Kidney epithelial cell (primary cell): ENCODE data around the gene GTPBP10. TPM values are rescaled to one million over a fixed set of nuclear protein-coding genes. Genes with fewer than 3 reads are reported as not detected.
A peak's percentile ranks its signal among the peaks of the same experiment; 100 is the strongest.

Experiments
- DNase-seq: peaks from one replicate; pipeline ENCODE4 v3.0.0-alpha.2; 2010; ENCODE audit warnings: low read depth
- H3K27me3 ChIP-seq: 2 replicates; pipeline ENCODE4 v1.6.0; 2011; ENCODE audit warnings: low read length; ENCODE audit not compliant: control insufficient read depth, insufficient read depth
- H3K36me3 ChIP-seq: 2 replicates; pipeline ENCODE4 v1.5.1; 2011; ENCODE audit warnings: low read length; ENCODE audit not compliant: control insufficient read depth, insufficient read depth
- H3K4me3 ChIP-seq: 2 replicates; pipeline ENCODE4 v1.5.1; 2011; ENCODE audit warnings: low read depth, mild to moderate bottlenecking, control low read depth, low read length
- total RNA-seq: library from RNA; depleted of rRNA; stranded (reverse); fragments of >200 nt; gene quantifications from 2 replicates; pipeline ENCODE4 v1.2.3, GENCODE V29; 2015
- TF ChIP-seq, protein P1 (sequence below): IDR thresholded peaks from 2 replicates; pipeline ENCODE4 v1.5.1; 2011; ENCODE audit warnings: mild to moderate bottlenecking, moderate library complexity, low read length, control low read depth, inconsistent platforms; ENCODE audit not compliant: insufficient read depth, poor library complexity, severe bottlenecking

The GTPBP10 gene
- total RNA-seq, 1 donor from 2014 or later: 11.9 TPM

DNA sequence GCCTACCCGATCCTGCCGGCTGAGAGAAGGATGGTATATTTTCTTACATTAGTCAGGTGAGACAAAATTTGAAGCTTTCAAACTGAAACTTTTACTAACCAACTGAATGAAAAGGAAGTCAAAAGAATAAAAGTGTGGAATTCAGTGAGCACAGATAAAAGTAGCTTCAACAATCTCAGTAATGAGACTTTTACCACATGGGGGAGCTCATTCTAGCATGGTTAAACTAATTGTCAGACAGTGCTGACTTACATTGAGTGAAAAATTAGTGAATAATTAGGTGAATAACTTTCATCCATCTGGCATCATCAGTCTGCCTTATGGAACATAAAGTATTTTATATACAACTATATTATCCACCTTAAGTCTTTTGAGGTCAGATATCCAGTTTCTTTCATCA, 33.8 kb upstream of the GTPBP10 start:
- Histone ChIP-seq H3K27me3 (no peaks in the 10 kb centered on the region), H3K36me3 (no peaks in the 10 kb centered on the region), H3K4me3 (no peak overlapping the region)
- TF ChIP-seq, protein P1, sequence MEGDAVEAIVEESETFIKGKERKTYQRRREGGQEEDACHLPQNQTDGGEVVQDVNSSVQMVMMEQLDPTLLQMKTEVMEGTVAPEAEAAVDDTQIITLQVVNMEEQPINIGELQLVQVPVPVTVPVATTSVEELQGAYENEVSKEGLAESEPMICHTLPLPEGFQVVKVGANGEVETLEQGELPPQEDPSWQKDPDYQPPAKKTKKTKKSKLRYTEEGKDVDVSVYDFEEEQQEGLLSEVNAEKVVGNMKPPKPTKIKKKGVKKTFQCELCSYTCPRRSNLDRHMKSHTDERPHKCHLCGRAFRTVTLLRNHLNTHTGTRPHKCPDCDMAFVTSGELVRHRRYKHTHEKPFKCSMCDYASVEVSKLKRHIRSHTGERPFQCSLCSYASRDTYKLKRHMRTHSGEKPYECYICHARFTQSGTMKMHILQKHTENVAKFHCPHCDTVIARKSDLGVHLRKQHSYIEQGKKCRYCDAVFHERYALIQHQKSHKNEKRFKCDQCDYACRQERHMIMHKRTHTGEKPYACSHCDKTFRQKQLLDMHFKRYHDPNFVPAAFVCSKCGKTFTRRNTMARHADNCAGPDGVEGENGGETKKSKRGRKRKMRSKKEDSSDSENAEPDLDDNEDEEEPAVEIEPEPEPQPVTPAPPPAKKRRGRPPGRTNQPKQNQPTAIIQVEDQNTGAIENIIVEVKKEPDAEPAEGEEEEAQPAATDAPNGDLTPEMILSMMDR: peak; percentile 22
- DNase-seq: no peak

DNA sequence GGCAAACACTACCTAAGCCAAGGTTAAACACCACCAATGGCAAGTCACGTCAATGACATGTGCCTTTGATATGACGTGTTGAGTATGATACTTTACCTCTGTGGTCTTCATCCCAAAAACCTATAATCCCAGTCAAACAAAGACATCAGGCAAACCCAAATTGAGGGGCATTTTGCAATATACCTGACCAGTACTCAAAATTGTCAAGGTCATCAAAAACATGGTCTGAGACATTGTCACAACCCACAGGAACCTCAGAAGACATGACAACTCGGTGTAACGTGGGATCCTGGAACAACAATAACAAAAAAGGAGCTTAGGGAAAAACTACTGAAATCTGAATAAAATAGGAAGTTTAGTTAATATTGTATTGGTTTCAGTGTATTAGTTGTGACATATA, 32.6 kb upstream of the GTPBP10 start:
- no peaks in the 10 kb centered on the region for H3K36me3 ChIP-seq
- H3K27me3 ChIP-seq: no peaks in the 10 kb centered on the region
- H3K4me3 ChIP-seq: no peak overlapping the region
- TF ChIP-seq, protein P1: no peak
- DNase-seq: no peak

DNA sequence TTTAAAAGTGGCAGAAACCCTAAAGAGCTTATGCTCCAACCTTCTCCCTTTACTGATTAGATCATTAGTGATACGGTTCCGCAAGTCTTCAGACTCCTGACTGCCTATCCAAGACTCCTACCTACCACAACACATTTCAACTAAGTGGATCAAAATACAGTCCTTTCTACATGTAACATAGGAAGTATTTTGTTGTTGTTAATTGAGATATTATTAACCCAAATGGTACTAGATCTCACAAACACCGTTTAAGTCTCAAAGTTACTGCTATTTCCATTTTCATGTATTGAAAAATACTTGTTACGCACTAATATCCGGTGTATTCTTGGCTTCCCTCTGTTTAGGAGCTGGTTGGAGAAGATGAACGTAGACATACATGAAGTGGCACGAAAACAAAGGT, 26.5 kb upstream of the GTPBP10 start:
- TF ChIP-seq, protein P1: no peak
- H3K27me3 ChIP-seq: peaks cover 21% of the 10 kb centered on the region

DNA sequence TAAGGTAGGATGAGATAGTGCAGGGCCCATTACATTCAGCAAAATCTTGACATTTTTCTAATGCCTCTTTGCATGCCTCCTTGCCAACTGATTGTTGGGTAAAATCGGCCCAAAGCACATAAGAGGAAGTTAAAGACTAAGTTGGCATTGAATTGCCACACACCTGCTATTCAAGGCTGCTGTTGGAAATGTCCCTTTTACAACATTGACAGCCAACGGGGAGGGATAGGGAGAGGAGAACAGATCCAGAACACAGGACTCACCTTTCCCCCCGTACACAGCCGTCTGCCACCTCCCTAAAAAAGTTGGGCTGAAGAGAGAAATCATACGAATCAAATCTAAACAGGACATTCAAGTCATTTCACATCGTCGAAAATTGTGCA, 26.1 kb upstream of the GTPBP10 start:
- no peaks in the 10 kb centered on the region for H3K36me3 ChIP-seq
- peak overlapping the region; percentile 34 for H3K4me3 ChIP-seq
- TF ChIP-seq, protein P1: no peak
- no peak for DNase-seq
- peaks cover 21% of the 10 kb centered on the region for H3K27me3 ChIP-seq

More for the DNA sequence above, 26.5 kb upstream of the GTPBP10 start:
- DNase-seq: no peak
- Histone ChIP-seq H3K36me3 (no peaks in the 10 kb centered on the region), H3K4me3 (no peak overlapping the region)

DNA sequence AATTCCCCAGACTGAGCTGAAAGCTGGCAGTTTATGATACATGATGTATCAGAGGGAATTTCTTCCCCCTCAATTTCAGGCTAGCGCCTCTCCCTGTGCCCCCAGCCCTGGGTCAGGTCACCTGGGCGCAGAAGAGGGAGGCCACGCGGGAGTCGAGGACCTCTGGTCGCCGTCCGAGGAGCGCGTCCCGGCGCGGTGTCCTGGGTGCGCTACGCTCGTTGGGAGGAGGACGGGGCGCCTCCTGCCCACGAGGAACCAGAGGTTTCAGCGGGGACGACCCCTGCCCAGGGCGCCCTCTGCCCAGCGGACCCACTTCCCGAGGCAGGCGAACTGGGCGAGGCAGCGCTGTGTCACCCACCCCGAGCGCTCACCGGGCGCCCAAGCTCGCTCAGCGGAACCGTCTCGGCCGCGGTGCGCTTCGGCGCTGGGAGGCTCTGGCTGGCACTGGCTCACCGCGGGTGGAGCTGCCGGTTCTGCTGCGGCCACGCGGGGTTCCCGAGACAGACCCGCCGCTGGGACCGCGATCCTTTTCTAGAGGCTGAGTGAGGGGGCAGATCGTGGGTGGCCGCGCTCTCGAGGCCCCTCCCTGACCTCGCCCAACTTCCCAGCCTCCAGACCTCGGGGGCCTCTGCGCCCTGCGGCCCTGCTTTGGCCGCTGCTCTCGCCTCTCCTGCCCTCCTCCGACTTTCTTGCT, 25.6 kb upstream of the GTPBP10 start, which contains the start of gene FAM237B:
FAM237B (minus strand) TSS at position 504 of the 694 bp plus-strand sequence. CDS start 1,556 bp downstream, outside the sequence.
- TF ChIP-seq, protein P1: no peak
- Histone ChIP-seq H3K36me3 (no peaks in the 10 kb centered on the region), H3K4me3 (peak within 1 kb of the TSS; percentile 34), H3K27me3 (peaks cover 21% of the 10 kb centered on the region)
- DNase-seq: no peak

DNA sequence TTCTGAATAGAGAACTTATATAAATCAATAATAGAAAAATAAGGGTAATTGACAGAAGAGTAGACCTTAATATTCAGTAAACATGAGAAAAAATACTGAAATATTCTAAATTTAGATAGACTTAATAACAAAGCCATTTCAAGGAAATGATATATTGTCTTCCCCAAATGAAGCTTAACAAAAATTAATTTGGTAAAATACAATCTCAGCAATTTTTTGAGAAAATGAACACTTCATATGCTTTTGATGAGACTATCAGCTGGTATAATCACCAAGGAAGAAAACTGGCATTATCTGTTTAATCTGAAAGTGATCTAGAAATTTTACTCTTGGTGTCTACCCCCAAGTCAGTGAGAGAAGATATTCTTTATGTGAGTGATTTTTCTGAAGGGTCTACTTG, 23.7 kb upstream of the GTPBP10 start:
- DNase-seq: no peak
- Histone ChIP-seq H3K36me3 (no peaks in the 10 kb centered on the region), H3K4me3 (no peak overlapping the region), H3K27me3 (peaks cover 21% of the 10 kb centered on the region)
- TF ChIP-seq, protein P1: no peak
